HUES48 (cell line): Measurements from ENCODE around the gene PDSS2.
A peak's percentile ranks its signal among the peaks of the same experiment; 100 is the strongest.
"Not testable (repeated sequence)": the region's sequence is repeated elsewhere in the genome, so short reads cannot be mapped to it uniquely, and the experiment has no call there.

Experiments used
- H3K27ac ChIP-seq: one replicate; pipeline ENCODE4 v1.7.0; 2013; ENCODE audit warnings: low read depth, low read length, inconsistent platforms
- H3K27me3 ChIP-seq: 2 replicates; pipeline ENCODE4 v1.6.1; 2013; ENCODE audit warnings: mild to moderate bottlenecking, low read length; ENCODE audit not compliant: control insufficient read depth, insufficient read depth
- H3K36me3 ChIP-seq: 2 replicates; pipeline ENCODE4 v1.6.1; 2013; ENCODE audit warnings: low read length; ENCODE audit not compliant: control insufficient read depth, insufficient read depth
- H3K4me1 ChIP-seq: 2 replicates; pipeline ENCODE4 v1.6.1; 2013; ENCODE audit warnings: mild to moderate bottlenecking, low read length; ENCODE audit not compliant: control insufficient read depth, insufficient read depth
- H3K4me3 ChIP-seq: 2 replicates; pipeline ENCODE4 v1.5.1; 2013; ENCODE audit warnings: mild to moderate bottlenecking, low read depth, low read length
- H3K9ac ChIP-seq: 2 replicates; pipeline ENCODE4 v1.6.1; 2013; ENCODE audit warnings: mild to moderate bottlenecking, low read depth, low read length, moderate library complexity
- H3K9me3 ChIP-seq: 2 replicates; pipeline ENCODE4 v1.6.1; 2013; ENCODE audit warnings: low read length; ENCODE audit not compliant: control insufficient read depth, insufficient read depth

Gene PDSS2

GRCh38 chr6:107118540-107118939 lies 340.8 kb downstream of the PDSS2 start:
- Histone ChIP-seq H3K4me1 (peaks cover 41% of the 10 kb centered on the region), H3K27ac (peak overlapping the region; percentile 1)
- H3K27me3 ChIP-seq, H3K4me3 ChIP-seq, H3K36me3 ChIP-seq, H3K9ac ChIP-seq, H3K9me3 ChIP-seq: not testable (repeated sequence)

GRCh38 chr6:107116931-107117330 lies 342.4 kb downstream of the PDSS2 start:
- H3K9ac ChIP-seq: peak overlapping the region; percentile 54

GRCh38 chr6:107116328-107116892 lies 343.0 kb downstream of the PDSS2 start:
- H3K27ac ChIP-seq: peak overlapping the region; percentile 100
- no peaks in the 10 kb centered on the region for H3K36me3 ChIP-seq
- no peaks in the 10 kb centered on the region for H3K27me3 ChIP-seq
- H3K4me1 ChIP-seq: peaks cover 39% of the 10 kb centered on the region
- H3K4me3 ChIP-seq: peak overlapping the region; percentile 72
- H3K9me3 ChIP-seq: no peaks in the 10 kb centered on the region
- H3K9ac ChIP-seq: peak overlapping the region; percentile 97

More at GRCh38 chr6:107116931-107117330, 342.4 kb downstream of the PDSS2 start:
- Histone ChIP-seq H3K4me1 (peaks cover 44% of the 10 kb centered on the region), H3K9me3 (no peaks in the 10 kb centered on the region), H3K36me3 (no peaks in the 10 kb centered on the region), H3K27me3 (no peaks in the 10 kb centered on the region), H3K27ac (peak overlapping the region; percentile 100), H3K4me3 (peak overlapping the region; percentile 56)

GRCh38 chr6:107115695-107116327 lies 343.6 kb downstream of the PDSS2 start:
- no peaks in the 10 kb centered on the region for H3K36me3 ChIP-seq
- peak overlapping the region; percentile 72 for H3K4me3 ChIP-seq
- H3K27ac ChIP-seq: peak overlapping the region; percentile 100

GRCh38 chr6:107114926-107115694 lies 344.3 kb downstream of the PDSS2 start, which contains the start of gene BEND3:
Gene BEND3, minus strand, starts transcription at chr6:107115515. Its CDS starts 16,230 bp downstream, at chr6:107099285.
- no peaks in the 10 kb centered on the region for H3K9me3 ChIP-seq
- peak within 1 kb of the TSS; percentile 100 for H3K27ac ChIP-seq
- peak within 1 kb of the TSS; percentile 72 for H3K4me3 ChIP-seq
- H3K36me3 ChIP-seq: no peaks in the 10 kb centered on the region
- H3K4me1 ChIP-seq: peaks cover 39% of the 10 kb centered on the region
- peak within 1 kb of the TSS; percentile 97 for H3K9ac ChIP-seq
- H3K27me3 ChIP-seq: no peaks in the 10 kb centered on the region

More at GRCh38 chr6:107115695-107116327, 343.6 kb downstream of the PDSS2 start:
- no peaks in the 10 kb centered on the region for H3K27me3 ChIP-seq
- H3K4me1 ChIP-seq: peaks cover 39% of the 10 kb centered on the region
- H3K9me3 ChIP-seq: no peaks in the 10 kb centered on the region
- H3K9ac ChIP-seq: peak overlapping the region; percentile 97

GRCh38 chr6:107114213-107114925 lies 345.0 kb downstream of the PDSS2 start:
- H3K4me1 ChIP-seq: peaks cover 39% of the 10 kb centered on the region
- no peaks in the 10 kb centered on the region for H3K9me3 ChIP-seq
- no peaks in the 10 kb centered on the region for H3K36me3 ChIP-seq
- H3K4me3 ChIP-seq: peak overlapping the region; percentile 72
- H3K27ac ChIP-seq: peak overlapping the region; percentile 100
- no peaks in the 10 kb centered on the region for H3K27me3 ChIP-seq
- H3K9ac ChIP-seq: peak overlapping the region; percentile 97

- Histone ChIP-seq H3K4me1 (peaks cover 32% of the 10 kb centered on the region), H3K9me3 (no peaks in the 10 kb centered on the region), H3K27ac (no peak overlapping the region), H3K4me3 (no peak overlapping the region), H3K9ac (no peak overlapping the region), H3K27me3 (no peaks in the 10 kb centered on the region), H3K36me3 (peaks cover 10% of the 10 kb centered on the region; the same call in 1 of the 2 replicates)
Observed at GRCh38 chr6:107110200-107110599, 349.2 kb downstream of the PDSS2 start.

- Histone ChIP-seq H3K9ac (no peak overlapping the region), H3K4me3 (no peak overlapping the region), H3K4me1 (peaks cover 26% of the 10 kb centered on the region), H3K27ac (peak overlapping the region; percentile 8), H3K27me3 (no peaks in the 10 kb centered on the region), H3K36me3 (peaks cover 10% of the 10 kb centered on the region; the same call in 1 of the 2 replicates), H3K9me3 (no peaks in the 10 kb centered on the region)
Observed at GRCh38 chr6:107108201-107108890, 351.0 kb downstream of the PDSS2 start.

- Histone ChIP-seq H3K27ac (peak overlapping the region; percentile 8), H3K9me3 (no peaks in the 10 kb centered on the region), H3K9ac (no peak overlapping the region), H3K4me1 (peaks cover 28% of the 10 kb centered on the region), H3K27me3 (no peaks in the 10 kb centered on the region), H3K4me3 (no peak overlapping the region), H3K36me3 (peaks cover 10% of the 10 kb centered on the region; the same call in 1 of the 2 replicates)
Observed at GRCh38 chr6:107107791-107108190, 351.6 kb downstream of the PDSS2 start.

- Histone ChIP-seq H3K9me3 (no peaks in the 10 kb centered on the region), H3K4me3 (no peak overlapping the region), H3K27ac (peak overlapping the region; percentile 73), H3K36me3 (peaks cover 10% of the 10 kb centered on the region; the same call in 1 of the 2 replicates), H3K27me3 (no peaks in the 10 kb centered on the region), H3K9ac (no peak overlapping the region), H3K4me1 (peaks cover 35% of the 10 kb centered on the region)
Observed at GRCh38 chr6:107106165-107106564, 353.2 kb downstream of the PDSS2 start.
